Activated naive CD4-positive, alpha-beta T cell treated with anti-CD3 and anti-CD28 coated beads, Interleukin-2, amount 50 U/mL, for 24 hours (primary cell): ENCODE measurements around the gene LAMA3.
"Not testable (repeated sequence)": the region's sequence is repeated elsewhere in the genome, so short reads cannot be mapped to it uniquely, and the experiment has no call there.

Source experiments
- H3K27ac Mint-ChIP-seq: one replicate; pipeline ENCODE4 v1.8.0; 2021; ENCODE audit warnings: mild to moderate bottlenecking, mixed read lengths
- H3K27me3 Mint-ChIP-seq: one replicate; pipeline ENCODE4 v1.8.0; 2021; ENCODE audit warnings: mixed read lengths
- H3K36me3 Mint-ChIP-seq: one replicate; pipeline ENCODE4 v1.8.0; 2021; ENCODE audit warnings: mixed read lengths
- H3K4me1 Mint-ChIP-seq: one replicate; pipeline ENCODE4 v1.8.0; 2021; ENCODE audit warnings: mixed read lengths
- H3K4me3 Mint-ChIP-seq: one replicate; pipeline ENCODE4 v1.8.0; 2021; ENCODE audit warnings: mild to moderate bottlenecking, mixed read lengths
- H3K9me3 Mint-ChIP-seq: one replicate; pipeline ENCODE4 v1.8.0; 2021; ENCODE audit warnings: mixed read lengths

LAMA3 gene

DNA sequence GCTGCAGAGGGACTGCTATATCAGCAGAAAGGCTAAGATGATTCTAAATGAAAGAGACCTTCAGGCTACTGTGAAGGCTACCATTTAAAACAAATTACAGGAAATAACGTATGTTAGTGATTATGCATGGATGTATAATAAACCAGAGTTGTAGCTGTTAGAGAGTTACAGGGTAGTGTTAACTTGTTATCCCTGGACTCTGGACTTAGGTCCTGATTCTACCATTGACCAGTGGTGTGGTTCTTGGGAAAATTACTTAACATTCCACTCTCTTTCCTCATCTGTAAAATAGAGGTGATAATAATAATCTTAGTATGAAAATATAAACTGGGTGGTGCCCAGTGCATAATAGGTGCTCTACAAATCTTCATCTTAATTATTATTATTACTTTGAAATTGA is 22.2 kb downstream of the LAMA3 start:
- Mint-ChIP-seq H3K4me3 (no peak overlapping the region), H3K27ac (no peak overlapping the region), H3K9me3 (no peaks in the 10 kb centered on the region), H3K36me3 (peaks cover 4% of the 10 kb centered on the region), H3K27me3 (no peaks in the 10 kb centered on the region), H3K4me1 (peaks cover 14% of the 10 kb centered on the region)

DNA sequence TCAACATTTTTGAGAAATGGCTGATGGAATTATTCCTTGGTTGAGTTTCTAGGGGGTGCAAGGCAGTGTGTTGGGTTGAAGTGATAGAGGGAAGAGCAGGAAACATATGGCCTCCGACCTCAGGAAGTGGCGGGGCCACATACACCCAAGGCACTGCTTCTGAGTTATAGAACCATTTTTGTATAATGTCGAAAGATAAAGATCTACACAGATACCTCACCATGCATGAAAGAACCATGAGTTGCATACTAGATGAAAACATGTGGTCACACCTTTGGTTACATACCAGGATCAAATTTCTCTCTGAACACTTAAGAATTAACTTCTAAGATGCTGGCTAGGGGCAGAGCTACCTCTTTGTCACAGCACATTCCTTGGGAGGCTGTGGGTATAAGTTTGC is 23.2 kb downstream of the LAMA3 start:
- Mint-ChIP-seq H3K27me3 (no peaks in the 10 kb centered on the region), H3K9me3 (no peaks in the 10 kb centered on the region), H3K4me1 (peaks cover 14% of the 10 kb centered on the region), H3K36me3 (peaks cover 4% of the 10 kb centered on the region), H3K4me3 (no peak overlapping the region), H3K27ac (no peak overlapping the region)

DNA sequence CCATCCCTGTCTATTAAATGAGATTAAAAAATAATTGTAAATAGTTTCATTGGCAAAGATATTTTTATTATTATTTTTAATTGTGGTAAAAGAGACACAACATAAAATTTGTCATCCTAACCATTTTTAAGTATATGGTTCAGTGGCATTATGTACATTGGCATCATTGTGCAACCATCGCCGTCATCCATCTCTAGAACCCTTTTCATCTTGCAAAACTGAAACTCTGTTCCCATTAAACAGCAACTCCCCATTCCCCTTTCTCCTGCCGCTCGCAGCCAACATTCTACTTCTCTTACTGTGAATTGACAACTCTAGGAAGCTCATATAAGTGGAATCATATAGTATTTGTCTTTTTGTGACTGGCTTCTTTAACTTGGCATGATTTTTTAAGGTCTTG is 25.3 kb downstream of the LAMA3 start:
- no peaks in the 10 kb centered on the region for H3K27me3 Mint-ChIP-seq
- H3K4me1 Mint-ChIP-seq, result peaks cover 14% of the 10 kb centered on the region
- H3K27ac Mint-ChIP-seq, result no peak overlapping the region
- no peak overlapping the region for H3K4me3 Mint-ChIP-seq
- no peaks in the 10 kb centered on the region for H3K36me3 Mint-ChIP-seq
- H3K9me3 Mint-ChIP-seq, result no peaks in the 10 kb centered on the region

DNA sequence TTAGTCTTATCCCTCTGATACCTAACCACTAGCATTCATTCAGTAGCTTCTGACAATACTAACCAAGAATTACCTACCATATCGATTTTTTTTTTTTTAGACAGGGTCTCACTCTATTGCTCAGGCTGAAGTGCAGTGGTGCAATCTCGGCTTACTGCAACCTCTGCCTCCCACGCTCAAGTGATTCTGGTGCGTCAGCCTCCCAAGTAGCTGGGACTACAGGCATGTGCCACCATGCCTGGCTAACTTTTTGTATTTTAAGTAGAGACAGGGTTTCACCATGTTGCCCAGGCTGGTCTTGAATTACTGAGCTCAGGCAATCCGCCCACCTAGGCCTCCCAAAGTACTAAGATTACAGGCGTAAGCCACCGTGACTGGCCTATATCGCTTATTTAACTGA is 26.8 kb downstream of the LAMA3 start:
- not testable (repeated sequence) for H3K4me3 Mint-ChIP-seq, H3K27ac Mint-ChIP-seq, H3K27me3 Mint-ChIP-seq, H3K36me3 Mint-ChIP-seq, H3K9me3 Mint-ChIP-seq
- H3K4me1 Mint-ChIP-seq, result peaks cover 14% of the 10 kb centered on the region

DNA sequence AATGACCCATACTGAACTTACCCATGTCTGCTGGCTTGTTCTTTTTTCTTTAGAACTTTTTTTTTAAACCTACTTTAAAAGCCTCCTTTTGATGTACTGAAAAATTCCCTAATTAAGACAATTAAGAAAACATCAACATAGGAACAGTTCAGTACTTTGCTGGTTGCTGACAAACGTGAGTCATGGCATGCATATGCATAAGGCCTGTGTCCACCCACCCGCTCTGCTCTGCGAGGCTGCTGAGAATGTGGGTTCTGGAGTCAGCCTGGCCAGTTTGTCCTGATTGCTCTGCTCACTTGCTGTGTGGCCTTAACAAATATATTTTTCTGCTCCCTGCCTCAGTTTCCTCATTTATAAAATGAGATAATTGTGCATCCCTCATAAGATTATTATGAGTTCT is 27.3 kb downstream of the LAMA3 start:
- H3K4me1 Mint-ChIP-seq, result peaks cover 14% of the 10 kb centered on the region

DNA sequence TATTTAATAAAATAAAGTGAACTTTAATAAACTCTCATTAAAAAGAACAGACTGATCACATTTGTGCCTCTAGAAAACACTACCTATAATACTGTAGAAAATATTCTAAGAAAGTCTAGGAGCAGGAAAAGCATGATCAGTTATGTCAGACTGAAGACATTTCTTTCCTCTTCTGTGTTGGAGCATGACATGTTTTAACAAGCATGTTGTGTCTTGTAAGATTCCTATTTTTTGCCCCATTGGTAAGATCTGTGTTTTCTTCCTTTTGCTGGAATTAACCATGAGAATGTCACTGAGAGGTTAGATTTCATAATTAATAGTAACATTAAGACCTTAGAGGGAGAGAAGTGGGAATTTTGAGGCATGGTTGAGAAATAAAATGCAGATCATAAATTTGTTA is 27.7 kb downstream of the LAMA3 start:
- Mint-ChIP-seq H3K4me1 (peaks cover 14% of the 10 kb centered on the region), H3K36me3 (no peaks in the 10 kb centered on the region), H3K27me3 (peaks cover 3% of the 10 kb centered on the region), H3K4me3 (no peak overlapping the region), H3K27ac (no peak overlapping the region), H3K9me3 (no peaks in the 10 kb centered on the region)

More for the DNA sequence above, 27.3 kb downstream of the LAMA3 start:
- no peak overlapping the region for H3K4me3 Mint-ChIP-seq
- H3K27me3 Mint-ChIP-seq, result peaks cover under 1% of the 10 kb centered on the region
- H3K9me3 Mint-ChIP-seq, result no peaks in the 10 kb centered on the region
- no peak overlapping the region for H3K27ac Mint-ChIP-seq
- no peaks in the 10 kb centered on the region for H3K36me3 Mint-ChIP-seq

DNA sequence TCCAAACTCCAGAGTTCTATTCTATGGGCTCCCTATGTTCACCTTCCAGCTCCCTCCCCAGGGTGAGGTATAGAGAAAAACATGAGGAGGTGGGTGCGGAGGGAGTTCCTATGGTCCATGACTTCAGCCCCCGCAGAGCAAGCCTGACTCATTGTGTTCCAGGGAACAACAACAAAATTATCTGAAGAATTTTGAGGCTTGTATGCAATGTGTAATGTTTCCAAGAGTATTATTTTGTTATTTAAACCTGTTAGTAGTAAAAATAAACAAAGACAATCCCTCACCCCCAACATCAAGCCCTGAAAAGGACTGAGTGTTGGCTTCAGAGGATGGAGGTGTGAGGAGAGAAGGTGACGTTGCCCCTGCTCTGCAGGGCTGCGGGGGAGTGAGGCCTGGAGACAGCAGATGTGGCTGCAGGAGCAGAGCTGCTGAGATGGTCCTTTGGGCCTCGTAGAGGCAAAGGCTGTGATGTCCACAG is 29.0 kb downstream of the LAMA3 start:
- no peak overlapping the region for H3K27ac Mint-ChIP-seq
- peaks cover 6% of the 10 kb centered on the region for H3K27me3 Mint-ChIP-seq
- no peaks in the 10 kb centered on the region for H3K9me3 Mint-ChIP-seq
- no peak overlapping the region for H3K4me3 Mint-ChIP-seq
- H3K4me1 Mint-ChIP-seq, result peaks cover 2% of the 10 kb centered on the region
- H3K36me3 Mint-ChIP-seq, result no peaks in the 10 kb centered on the region

DNA sequence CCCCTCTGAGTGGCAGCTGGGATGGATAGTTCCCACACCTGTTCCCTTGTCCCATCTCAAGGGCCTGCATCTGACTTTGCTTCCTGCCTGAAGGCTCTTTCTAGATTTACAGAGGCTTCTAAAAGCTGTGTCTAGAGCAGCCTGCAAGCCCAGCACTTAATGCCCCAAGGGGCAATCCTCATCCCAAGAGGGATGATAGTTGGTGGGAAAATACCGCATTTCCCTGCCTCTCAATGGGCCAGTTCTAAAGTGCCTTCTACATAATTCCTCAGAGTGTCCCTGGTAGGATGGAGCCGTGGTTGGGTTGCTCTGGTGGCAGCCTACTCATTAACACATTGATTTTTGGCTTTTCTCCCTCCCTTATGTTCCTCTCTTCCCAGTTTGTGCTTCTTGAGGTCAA is 29.5 kb downstream of the LAMA3 start:
- no peaks in the 10 kb centered on the region for H3K9me3 Mint-ChIP-seq
- H3K4me3 Mint-ChIP-seq, result no peak overlapping the region
- no peak overlapping the region for H3K27ac Mint-ChIP-seq
- no peaks in the 10 kb centered on the region for H3K4me1 Mint-ChIP-seq
- peaks cover 7% of the 10 kb centered on the region for H3K27me3 Mint-ChIP-seq
- H3K36me3 Mint-ChIP-seq, result no peaks in the 10 kb centered on the region

DNA sequence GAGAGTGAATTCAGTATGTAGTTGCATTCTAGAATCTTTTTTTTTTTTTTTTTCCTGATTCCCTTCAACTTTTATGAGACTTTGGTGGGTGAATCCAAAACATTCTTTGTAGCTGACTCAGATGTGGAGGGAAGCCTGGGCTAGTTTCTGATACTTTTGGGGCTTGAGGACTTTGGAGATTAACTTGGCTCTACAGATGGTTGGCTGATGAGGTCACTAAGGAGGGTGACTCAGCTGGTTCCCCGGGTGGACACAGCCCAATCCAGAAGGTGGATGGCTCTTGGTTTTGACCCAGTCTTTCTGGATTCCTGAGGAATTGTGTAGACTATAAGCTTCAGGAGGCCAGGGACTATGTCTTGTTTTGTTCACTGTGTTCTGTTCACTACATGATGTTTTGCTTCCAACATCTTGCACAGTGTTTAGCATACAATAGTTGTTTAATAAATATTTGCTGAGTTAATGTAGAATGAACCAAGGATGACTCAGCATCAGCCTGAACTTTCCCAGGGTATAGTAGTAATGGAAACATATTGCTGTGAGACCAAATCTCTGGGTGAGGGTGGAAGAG is 30.5 kb downstream of the LAMA3 start:
- H3K9me3 Mint-ChIP-seq, result no peaks in the 10 kb centered on the region
- no peak overlapping the region for H3K4me3 Mint-ChIP-seq
- no peaks in the 10 kb centered on the region for H3K4me1 Mint-ChIP-seq
- no peaks in the 10 kb centered on the region for H3K36me3 Mint-ChIP-seq
- H3K27me3 Mint-ChIP-seq, result peaks cover 7% of the 10 kb centered on the region
- no peak overlapping the region for H3K27ac Mint-ChIP-seq

DNA sequence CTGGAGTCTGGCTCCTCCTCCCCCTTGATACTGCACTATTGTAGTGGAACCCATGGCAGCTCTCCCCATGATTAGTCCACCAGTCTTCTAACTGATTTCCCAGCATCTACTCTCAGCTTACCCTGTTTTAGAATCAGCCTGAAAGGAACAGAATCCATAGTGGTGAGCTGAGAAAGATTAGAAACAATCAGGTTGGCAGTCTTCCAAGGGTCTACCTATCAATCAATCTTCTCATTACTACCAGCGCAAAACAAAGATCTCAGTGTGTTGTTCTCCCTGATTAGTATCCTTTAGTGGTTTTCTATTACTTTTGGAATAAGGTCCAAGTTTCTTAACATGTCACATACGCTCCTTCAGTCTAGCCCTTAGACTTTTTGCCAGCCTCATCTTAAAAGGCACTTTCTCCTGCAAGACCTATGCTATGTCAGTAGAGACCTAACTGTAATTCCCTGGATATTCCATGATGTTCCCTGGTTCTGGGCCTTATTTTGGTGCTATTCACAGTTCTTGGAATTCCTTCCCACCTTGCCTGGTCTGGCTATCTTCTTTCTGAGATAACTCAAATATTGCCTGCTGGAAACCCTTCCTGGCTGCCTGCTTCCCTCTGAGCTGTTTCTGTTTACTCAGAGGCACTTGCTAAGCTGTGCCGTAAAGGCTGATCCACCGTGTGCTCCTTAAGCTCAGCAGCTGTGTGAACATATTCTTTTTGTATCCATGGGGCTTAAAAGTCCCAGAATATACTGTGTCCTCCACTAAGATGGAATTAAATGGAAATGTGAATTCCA is 32.6 kb downstream of the LAMA3 start:
- Mint-ChIP-seq H3K4me1 (no peaks in the 10 kb centered on the region), H3K36me3 (no peaks in the 10 kb centered on the region), H3K9me3 (no peaks in the 10 kb centered on the region), H3K4me3 (no peak overlapping the region), H3K27me3 (peaks cover 7% of the 10 kb centered on the region), H3K27ac (no peak overlapping the region)

DNA sequence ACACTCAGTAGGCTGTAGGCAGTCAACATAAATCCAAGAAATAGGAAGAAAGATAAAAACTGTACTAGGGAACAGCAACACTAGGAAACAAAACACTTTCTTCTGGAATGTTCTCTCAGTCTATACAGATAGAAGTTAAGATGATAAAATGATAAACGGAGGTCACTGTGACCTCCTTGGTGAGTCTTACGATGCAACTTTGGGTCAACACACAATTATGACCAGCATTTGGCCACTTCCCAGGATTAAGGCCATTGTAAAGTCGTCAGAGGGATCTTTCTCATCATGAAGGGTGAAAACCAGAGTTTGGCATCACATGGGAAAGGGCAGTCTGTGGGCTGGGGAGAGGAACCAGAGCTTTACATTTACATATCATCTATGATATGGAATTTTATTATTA is 33.4 kb downstream of the LAMA3 start:
- Mint-ChIP-seq H3K4me3 (no peak overlapping the region), H3K27me3 (peaks cover 7% of the 10 kb centered on the region)

DNA sequence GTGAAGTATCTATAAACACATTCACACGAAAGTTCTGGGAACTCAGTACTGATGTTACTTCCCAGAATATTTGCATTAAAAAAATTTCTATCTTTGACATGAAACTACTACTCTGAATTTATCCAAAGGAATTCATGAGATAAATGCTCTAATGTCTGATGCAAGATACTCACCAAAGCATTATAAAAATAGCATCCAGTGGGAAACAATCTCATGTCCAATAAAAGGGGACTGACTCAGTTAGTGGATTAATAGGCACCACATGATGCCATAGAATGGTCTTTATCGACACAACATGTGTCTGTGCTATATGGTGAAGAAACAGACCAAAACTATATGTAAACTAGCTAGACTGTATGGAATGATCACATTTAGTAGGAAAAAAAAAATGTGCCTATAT is 33.9 kb downstream of the LAMA3 start:
- H3K27ac Mint-ChIP-seq, result no peak overlapping the region
- no peaks in the 10 kb centered on the region for H3K9me3 Mint-ChIP-seq
- H3K36me3 Mint-ChIP-seq, result no peaks in the 10 kb centered on the region
- no peak overlapping the region for H3K4me3 Mint-ChIP-seq
- peaks cover 7% of the 10 kb centered on the region for H3K27me3 Mint-ChIP-seq
- H3K4me1 Mint-ChIP-seq, result no peaks in the 10 kb centered on the region

More for the DNA sequence above, 33.4 kb downstream of the LAMA3 start:
- no peaks in the 10 kb centered on the region for H3K36me3 Mint-ChIP-seq
- H3K9me3 Mint-ChIP-seq, result no peaks in the 10 kb centered on the region
- H3K4me1 Mint-ChIP-seq, result no peaks in the 10 kb centered on the region
- H3K27ac Mint-ChIP-seq, result no peak overlapping the region

DNA sequence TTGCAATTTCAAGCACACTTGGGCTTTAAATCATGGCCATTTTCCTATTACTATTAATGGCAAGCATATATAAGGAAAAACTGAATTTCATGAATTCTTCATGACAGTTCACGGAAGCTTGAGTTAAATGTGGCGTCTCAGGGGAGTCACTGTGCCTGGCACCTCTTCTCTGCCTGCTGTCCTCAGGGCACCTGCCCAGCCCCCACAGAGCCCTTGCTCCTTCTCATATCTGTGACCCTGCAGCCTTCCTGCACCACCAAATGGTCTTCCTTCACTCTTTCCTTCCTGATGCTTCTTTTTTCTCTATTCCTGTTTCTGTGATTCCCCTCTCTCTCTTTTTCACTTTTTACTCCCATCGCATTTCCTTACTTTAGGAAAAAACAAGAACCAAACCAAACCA is 35.4 kb downstream of the LAMA3 start:
- no peak overlapping the region for H3K4me3 Mint-ChIP-seq

DNA sequence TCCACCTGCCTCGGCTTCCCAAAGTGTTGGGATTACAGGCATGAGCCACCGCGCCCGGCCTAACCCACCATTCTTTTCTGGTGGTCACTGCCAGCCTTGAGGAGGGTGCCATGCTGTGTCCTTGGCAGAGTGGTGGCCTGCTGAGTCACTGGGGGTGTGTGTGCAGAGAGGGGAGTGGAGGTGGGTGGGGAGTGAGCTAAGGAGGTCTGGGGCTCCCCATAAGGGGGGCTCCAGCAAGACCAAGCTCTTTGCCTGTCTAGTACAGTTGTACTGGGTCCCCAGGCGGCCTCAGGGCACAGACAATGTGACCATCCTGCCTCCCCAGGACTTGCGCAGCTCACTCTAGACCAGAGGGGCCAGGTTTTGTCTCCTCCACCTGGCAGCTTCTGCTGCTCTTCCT is 36.1 kb downstream of the LAMA3 start:
- Mint-ChIP-seq H3K4me1 (no peaks in the 10 kb centered on the region), H3K36me3 (no peaks in the 10 kb centered on the region), H3K4me3 (no peak overlapping the region), H3K27ac (no peak overlapping the region), H3K27me3 (peaks cover 7% of the 10 kb centered on the region), H3K9me3 (no peaks in the 10 kb centered on the region)

More for the DNA sequence above, 35.4 kb downstream of the LAMA3 start:
- no peak overlapping the region for H3K27ac Mint-ChIP-seq
- H3K36me3 Mint-ChIP-seq, result no peaks in the 10 kb centered on the region
- H3K27me3 Mint-ChIP-seq, result peaks cover 7% of the 10 kb centered on the region
- H3K9me3 Mint-ChIP-seq, result no peaks in the 10 kb centered on the region
- H3K4me1 Mint-ChIP-seq, result no peaks in the 10 kb centered on the region

DNA sequence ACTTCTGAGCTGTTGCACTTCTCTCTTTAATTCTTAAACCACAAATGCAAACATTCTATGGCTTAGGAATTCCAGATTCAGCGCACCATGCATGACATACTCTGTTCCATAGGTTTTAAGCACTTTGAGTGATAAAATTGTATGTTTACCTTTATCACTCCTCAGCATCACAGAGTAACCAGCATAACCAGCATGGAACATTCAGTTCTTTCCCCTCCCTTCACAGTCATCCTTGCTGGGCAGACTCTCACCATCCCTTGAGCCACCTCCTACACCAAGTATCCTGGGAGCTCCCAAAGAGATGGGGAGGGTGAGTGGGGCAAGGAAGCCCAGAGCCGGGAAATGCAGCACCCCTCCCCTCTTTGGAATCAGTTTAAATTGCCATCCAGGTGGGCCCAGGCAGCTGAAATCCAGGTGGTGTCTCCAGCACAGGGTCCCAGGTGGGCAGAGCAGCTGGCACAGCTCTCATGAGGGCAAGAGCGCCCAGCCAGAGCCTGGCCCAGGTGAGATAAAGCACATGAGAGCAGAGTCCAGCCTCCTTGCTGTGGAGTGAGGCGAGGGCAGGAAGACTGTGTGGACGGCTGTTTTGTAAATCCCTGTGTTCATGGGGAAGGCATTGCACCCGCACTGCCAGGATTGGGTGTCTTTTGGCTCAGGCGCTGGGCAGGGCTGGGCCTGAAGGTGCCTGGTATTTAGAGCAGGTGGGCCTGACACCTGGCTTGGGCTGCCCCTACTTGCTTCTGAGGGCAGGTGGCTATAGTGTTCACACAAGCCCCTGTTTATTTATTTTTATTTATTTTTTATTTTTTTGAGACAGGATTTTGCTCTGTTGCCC is 36.8 kb downstream of the LAMA3 start:
- Mint-ChIP-seq H3K4me1 (no peaks in the 10 kb centered on the region), H3K36me3 (no peaks in the 10 kb centered on the region), H3K4me3 (no peak overlapping the region), H3K27ac (no peak overlapping the region), H3K27me3 (peaks cover 7% of the 10 kb centered on the region), H3K9me3 (no peaks in the 10 kb centered on the region)
